Heart left ventricle (tissue), 16 donors: ENCODE measurements around the gene ODR4. TPM values are rescaled to one million over a fixed set of nuclear protein-coding genes. Genes with fewer than 3 reads are reported as not detected.

Experiments
- ATAC-seq, 4 donors: fragments of 200-7000 bp; cut with Tn5 transposase; one replicate each; pipeline ENCODE4 v1.9.1; 2020 to 2022; ENCODE audit warnings: moderate library complexity in 4 of 4, mild to moderate bottlenecking in 3 of 4, moderate number of reproducible peaks in 1 of 4
- DNase-seq, 5 donors: peaks; one replicate each; pipeline ENCODE4 v3.0.0-alpha.2; 2020
- H3K27ac ChIP-seq, 12 donors: fragments of 200-600 bp; sonication (generic) in 4 of 12; one replicate each; pipeline versions ENCODE4 v1.5.0 to v1.8.0; 2016 to 2022; ENCODE audit warnings: mild to moderate bottlenecking in 2 of 12
- H3K27me3 ChIP-seq, 9 donors: fragments of 200-600 bp; sonication (generic) in 2 of 9; one replicate each; pipeline versions ENCODE4 v1.5.1 to v1.8.0; 2016 to 2022; ENCODE audit warnings: mild to moderate bottlenecking in 3 of 9
- H3K36me3 ChIP-seq, 9 donors: fragments of 200-600 bp; sonication (generic) in 2 of 9; one replicate each; pipeline versions ENCODE4 v1.5.0 to v1.8.0; 2018 to 2022; ENCODE audit warnings: mild to moderate bottlenecking in 2 of 9
- H3K4me1 ChIP-seq, 12 donors: fragments of 200-600 bp; sonication (generic) in 4 of 12; one replicate each; pipeline versions ENCODE4 v1.5.0 to v1.8.0; 2016 to 2022; ENCODE audit warnings: mild to moderate bottlenecking in 3 of 12
- H3K4me3 ChIP-seq, 12 donors: fragments of 200-600 bp; sonication (generic) in 4 of 12; one replicate each; pipeline versions ENCODE4 v1.5.0 to v1.8.0; 2017 to 2022; ENCODE audit warnings: mild to moderate bottlenecking in 9 of 12, moderate library complexity in 4 of 12
- H3K9me3 ChIP-seq, 12 donors: fragments of 200-600 bp; sonication (generic) in 4 of 12; one replicate each; pipeline versions ENCODE4 v1.5.0 to v1.8.0; 2016 to 2022; ENCODE audit warnings: mild to moderate bottlenecking in 1 of 12
- POLR2A ChIP-seq, 2 donors: fragments of 450-650 bp; IDR thresholded peaks; one replicate each; pipeline ENCODE4 v1.6.1; 2017; ENCODE audit warnings: antibody characterized with exemption in 2 of 2, mild to moderate bottlenecking in 2 of 2, moderate library complexity in 2 of 2
- WGBS, 4 donors: extraction: QIAGEN DNeasy Blood & Tissue Kit in 2 of 4; methylation state at CpG; one replicate each; pipeline versions ENCODE4 v1.1.5 to v1.1.7; 2013 to 2018; 5-methylcytosine and 5-hydroxymethylcytosine counted together
- intact Hi-C, 10 donors: fragments of 100-400 bp; cut with DNase I; formaldehyde crosslinking; loops; one replicate each; pipeline versions ENCODE4 v1.11.1 to v1.14.2; 2022
- polyA plus RNA-seq, 2 donors: library from polyadenylated mRNA; stranded (reverse); fragments of 200-250 nt; gene quantifications; one replicate each; pipeline ENCODE4 v1.2.3, GENCODE V29; 2013
- total RNA-seq, 9 donors: library from RNA; depleted of rRNA in 2 of 9; stranded (reverse); fragments of >200 nt in 2 of 9; fragmentation: NEBNext Ultra II Directional in 3 of 9; extraction: Animal tissue kit (Norgen Biotek cat#: 25700) in 3 of 9; gene quantifications; one replicate each; pipeline versions ENCODE4 v1.1.0 to v1.2.4, GENCODE V29; 2016 to 2023
- TF ChIP-seq, protein P1 (sequence below), 12 donors: fragments of 200-600 bp; sonication (generic) in 4 of 12; IDR thresholded peaks; one replicate each; pipeline versions ENCODE4 v1.5.0 to v1.8.0; 2018 to 2022; ENCODE audit warnings: antibody characterized with exemption in 12 of 12, mild to moderate bottlenecking in 5 of 12
- donor health status: ischemic (EF 13 %, LVEDD 7.1; RV severe dilation, severe dysfunction).
- donor health status: healthy with polysubstance abuse.
- donor health status: DM: no; HTN: yes; CAD: no.
- donor health status: DM: no; HTN: no; CAD: no.
- donor health status: ischemic (EF 25% LVEDD 6.9; RV normal size, moderate dysfunction).
- donor health status: ischemic (EF 25% LVEDD 5.7; RV mildly dilated, moderate dysfunction).
- donor health status: healthy.
- donor health status: DM: yes; HTN: yes; CAD: no.
- donor health status: ischemic (EF 35%, LVEDD 5.7; RV mildly dilated, moderate dysfunction).
- donor health status: nonischemic (EF 11% LVEDD 7.7; RV severe dilation, severe dysfunction).
- donor health status: DM: yes; HTN: yes; CAD: no.
- donor health status: PGD.
- donor health status: ischemic (EF 29% LVEDD 5.4; RV normal size, mild dysfunction).
- donor health status: nonischemic (EF 23%, LVEDD 6.1; RV moderate dilation, normal function).

Gene ODR4
- total and polyA plus RNA-seq, 11 donors, result 8.7 to 15.5 (median 11.3) TPM

DNA sequence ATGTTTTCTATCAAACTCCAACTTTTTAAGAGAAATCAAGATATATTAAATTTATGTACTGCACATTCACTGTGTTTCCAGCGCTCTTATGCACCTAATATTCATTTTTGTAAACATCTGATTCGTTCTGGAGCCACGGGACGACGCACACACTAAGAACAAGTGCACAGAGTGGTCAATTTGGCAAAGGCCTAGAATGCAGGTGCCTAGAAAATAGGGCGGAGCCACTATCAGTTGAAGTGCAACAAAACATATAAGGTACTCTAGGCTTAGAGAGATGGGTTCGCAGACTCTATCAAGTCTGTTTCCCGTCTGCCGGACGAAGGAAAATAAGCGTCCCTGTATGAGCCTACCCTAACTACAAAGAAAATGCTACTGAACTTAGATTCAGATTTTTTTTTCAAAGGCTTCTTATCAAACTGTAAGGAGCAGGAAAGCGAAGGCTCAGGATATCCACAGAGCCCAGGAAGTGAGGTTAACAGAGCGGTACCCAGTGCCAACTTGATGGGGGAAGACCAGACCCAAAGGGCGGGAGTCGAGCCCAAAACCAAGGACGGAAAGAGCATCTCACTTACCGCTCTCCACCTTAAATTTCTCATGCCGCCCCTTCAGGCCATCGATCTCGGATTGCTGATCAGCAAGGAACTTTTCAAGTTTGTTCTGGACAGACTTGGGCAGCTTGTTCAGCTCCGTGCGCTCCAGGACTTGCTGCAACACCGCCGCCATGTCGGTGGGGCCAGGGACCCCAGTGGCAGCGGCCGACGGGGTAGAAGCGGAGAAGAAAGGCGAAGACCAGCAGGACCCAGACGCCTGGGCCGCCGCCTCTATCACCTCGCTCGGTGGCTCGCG lies 1.1 kb upstream of the ODR4 start:
- Histone ChIP-seq H3K4me3 (peak overlapping the region; percentile 70 to 94 (median 85)), H3K9me3 (no peaks in the 10 kb centered on the region), H3K36me3 (peaks cover 0 to 41% (median 37%) of the 10 kb centered on the region in 9 donors), H3K4me1 (peaks cover 7 to 39% (median 26%) of the 10 kb centered on the region in 12 donors), H3K27me3 (no peaks in the 10 kb centered on the region), H3K27ac (peak overlapping the region; percentile 90 to 99 (median 96))
- DNase-seq, result peak in 2 of 5 donors; percentile 35 to 44
- 0 to 1% (median 0%) methylated on average over 26 to 37 of the region's 37 CpGs for WGBS, 4 donors
- TF ChIP-seq, protein P1, sequence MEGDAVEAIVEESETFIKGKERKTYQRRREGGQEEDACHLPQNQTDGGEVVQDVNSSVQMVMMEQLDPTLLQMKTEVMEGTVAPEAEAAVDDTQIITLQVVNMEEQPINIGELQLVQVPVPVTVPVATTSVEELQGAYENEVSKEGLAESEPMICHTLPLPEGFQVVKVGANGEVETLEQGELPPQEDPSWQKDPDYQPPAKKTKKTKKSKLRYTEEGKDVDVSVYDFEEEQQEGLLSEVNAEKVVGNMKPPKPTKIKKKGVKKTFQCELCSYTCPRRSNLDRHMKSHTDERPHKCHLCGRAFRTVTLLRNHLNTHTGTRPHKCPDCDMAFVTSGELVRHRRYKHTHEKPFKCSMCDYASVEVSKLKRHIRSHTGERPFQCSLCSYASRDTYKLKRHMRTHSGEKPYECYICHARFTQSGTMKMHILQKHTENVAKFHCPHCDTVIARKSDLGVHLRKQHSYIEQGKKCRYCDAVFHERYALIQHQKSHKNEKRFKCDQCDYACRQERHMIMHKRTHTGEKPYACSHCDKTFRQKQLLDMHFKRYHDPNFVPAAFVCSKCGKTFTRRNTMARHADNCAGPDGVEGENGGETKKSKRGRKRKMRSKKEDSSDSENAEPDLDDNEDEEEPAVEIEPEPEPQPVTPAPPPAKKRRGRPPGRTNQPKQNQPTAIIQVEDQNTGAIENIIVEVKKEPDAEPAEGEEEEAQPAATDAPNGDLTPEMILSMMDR (IDR thresholded peaks at IDR 0.05), result no peak
- no peak for TF ChIP-seq POLR2A (IDR thresholded peaks at IDR 0.05)
- intact Hi-C loops, result loop anchor here in 1 of 10 donors (5.0 kb wide), 1 partner anchor 1217 kb away; the partner anchor contains the start of genes SWT1 and TRMT1L
- ATAC-seq, result peak in 2 of 4 donors; percentile 4 to 18

DNA sequence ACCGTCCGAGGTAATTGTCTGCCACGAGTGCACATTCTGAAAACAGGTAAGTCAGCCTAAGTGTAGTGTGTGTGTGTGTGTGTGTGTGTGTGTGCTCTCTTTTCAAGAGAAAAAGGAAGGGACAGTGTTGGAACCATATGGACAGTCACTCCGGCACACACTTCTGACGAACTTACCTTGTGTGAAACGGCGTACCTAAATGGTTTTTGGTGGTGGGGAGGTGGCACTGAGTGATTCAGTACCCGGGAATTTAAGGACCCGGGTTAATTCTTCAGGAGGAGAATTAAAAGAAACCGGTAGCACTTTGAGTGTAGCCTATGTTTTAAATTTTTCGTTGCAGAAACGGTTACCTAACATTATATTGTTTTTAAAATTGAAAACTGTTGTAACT lies 286 bp downstream of the ODR4 start:
- Histone ChIP-seq H3K27ac (peak overlapping the region; percentile 90 to 99 (median 96)), H3K36me3 (peaks cover 0 to 41% (median 37%) of the 10 kb centered on the region in 9 donors), H3K9me3 (no peaks in the 10 kb centered on the region), H3K4me3 (peak overlapping the region; percentile 70 to 94 (median 85)), H3K4me1 (peaks cover 7 to 39% (median 26%) of the 10 kb centered on the region in 12 donors), H3K27me3 (no peaks in the 10 kb centered on the region)
- ATAC-seq (peak in 3 of 4 donors; percentile 2 to 11 (median 5)), DNase-seq (no peak)
- intact Hi-C loops, result loop anchor here in 1 of 10 donors (5.0 kb wide), 1 partner anchor 1219 kb away; the partner anchor contains the start of genes SWT1 and TRMT1L
- TF ChIP-seq, protein P1 (IDR thresholded peaks at IDR 0.05), result no peak
- no peak for TF ChIP-seq POLR2A (IDR thresholded peaks at IDR 0.05)
- 0 to 1% (median 0%) methylated on average over 12 of the region's 12 CpGs for WGBS, 4 donors

DNA sequence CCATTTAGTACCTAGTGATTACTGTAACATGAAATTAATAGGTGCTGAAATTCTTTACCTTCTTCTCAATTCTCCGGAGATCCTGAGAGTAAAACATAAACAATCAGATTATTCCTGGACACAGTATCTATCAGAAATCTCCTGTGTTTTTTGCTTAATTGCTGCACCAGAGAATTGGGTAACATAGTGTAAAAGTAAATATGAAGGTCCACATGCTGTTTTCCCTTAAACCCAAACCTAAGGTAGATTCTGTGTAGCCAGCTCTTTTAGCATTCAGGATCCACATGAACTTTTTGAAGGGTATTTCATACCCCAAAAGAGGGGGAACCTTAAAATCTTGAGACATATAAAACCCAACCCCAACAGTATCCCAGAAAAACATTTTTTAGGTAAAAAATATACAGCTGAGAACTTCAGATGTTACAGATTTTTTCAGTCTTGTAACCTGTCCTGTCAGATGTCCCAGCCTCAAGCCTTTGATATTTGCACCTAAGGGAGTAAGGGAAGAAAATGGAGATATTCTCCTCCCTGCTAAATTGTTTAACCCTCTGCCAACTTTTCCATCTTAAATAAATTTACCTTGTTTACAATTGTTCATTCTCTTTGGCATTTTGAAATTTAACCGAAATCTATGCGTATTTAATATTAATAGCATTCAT lies 11.2 kb downstream of the ODR4 start:
- no peak for DNase-seq
- no peak for ATAC-seq
- Histone ChIP-seq H3K9me3 (no peaks in the 10 kb centered on the region), H3K27me3 (no peaks in the 10 kb centered on the region), H3K36me3 (peaks cover 0 to 100% (median 93%) of the 10 kb centered on the region in 9 donors), H3K4me3 (no peak overlapping the region), H3K4me1 (peaks cover 0 to 9% (median 0%) of the 10 kb centered on the region in 12 donors), H3K27ac (no peak overlapping the region)
- WGBS, 4 donors, result 93 to 98% (median 96%) methylated on average over 3 of the region's 3 CpGs
- intact Hi-C loops, result no loop called here
- no peak for TF ChIP-seq POLR2A (IDR thresholded peaks at IDR 0.05)
- TF ChIP-seq, protein P1 (IDR thresholded peaks at IDR 0.05), result no peak

DNA sequence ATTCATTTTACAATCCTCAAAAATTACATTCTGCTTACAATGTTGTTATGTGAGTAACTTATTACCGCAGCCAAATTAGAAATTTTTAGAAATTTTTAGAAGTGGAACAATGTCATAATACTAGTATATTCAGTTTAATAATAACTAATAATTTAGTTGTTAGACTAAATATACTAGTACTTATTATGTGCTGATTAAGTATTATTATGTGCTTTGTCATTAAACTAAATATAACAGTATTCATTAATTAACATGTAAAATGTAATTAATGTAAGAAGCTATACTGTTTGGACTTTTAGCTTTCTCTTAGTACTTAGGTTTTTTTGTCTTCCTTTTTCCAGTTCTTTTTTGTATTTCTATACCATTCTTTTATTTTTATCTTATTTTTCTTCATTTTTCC lies 15.3 kb downstream of the ODR4 start:
- no peak for TF ChIP-seq POLR2A (IDR thresholded peaks at IDR 0.05)
- TF ChIP-seq, protein P1 (IDR thresholded peaks at IDR 0.05), result no peak
- no peaks in the 10 kb centered on the region for H3K27me3 ChIP-seq
- H3K27ac ChIP-seq, result no peak overlapping the region
- WGBS, 4 donors, result 97 to 100% (median 99%) methylated on average over 1 of the region's 1 CpG
- no peak overlapping the region for H3K4me3 ChIP-seq
- peaks cover 3 to 100% (median 93%) of the 10 kb centered on the region in 9 donors for H3K36me3 ChIP-seq
- H3K9me3 ChIP-seq, result no peaks in the 10 kb centered on the region
- intact Hi-C loops, result no loop called here
- H3K4me1 ChIP-seq, result peaks cover 0 to under 1% (median 0%) of the 10 kb centered on the region in 12 donors
- ATAC-seq (no peak), DNase-seq (no peak)
